Measurements from ENCODE around the gene DCX.
"Not testable (repeated sequence)": the region's sequence is repeated elsewhere in the genome, so short reads cannot be mapped to it uniquely, and the experiment has no call there.

Gene DCX

GRCh38 chrX:111365770-111366325 lies 46.1 kb downstream of the DCX start:
- peak in 1 of 3 experiments; percentile 35 for DNase-seq

- no peak for DNase-seq
Observed at GRCh38 chrX:111363741-111364140, 48.3 kb downstream of the DCX start.

- DNase-seq, result no peak
Observed at GRCh38 chrX:111361751-111362150, 50.2 kb downstream of the DCX start.

GRCh38 chrX:111360839-111361238 lies 51.2 kb downstream of the DCX start:
- peak in 2 of 3 experiments; percentile 22 to 37 for DNase-seq

- no peak for DNase-seq
Observed at GRCh38 chrX:111355523-111356115, 56.4 kb downstream of the DCX start.

- no peak for DNase-seq
Observed at GRCh38 chrX:111354496-111354895, 57.5 kb downstream of the DCX start.

GRCh38 chrX:111353793-111354192 lies 58.2 kb downstream of the DCX start:
- DNase-seq, result no peak

GRCh38 chrX:111352424-111352823 lies 59.6 kb downstream of the DCX start:
- DNase-seq, result peak in 1 of 3 experiments; percentile 18

- no peak for DNase-seq
Observed at GRCh38 chrX:111349934-111350333, 62.1 kb downstream of the DCX start.

- no peak for DNase-seq
Observed at GRCh38 chrX:111349101-111349500, 62.9 kb downstream of the DCX start.

GRCh38 chrX:111348429-111348828 lies 63.6 kb downstream of the DCX start:
- DNase-seq, result peak in 2 of 3 experiments; percentile 18 to 60

GRCh38 chrX:111346150-111346549 lies 65.8 kb downstream of the DCX start:
- not testable (repeated sequence) for DNase-seq

GRCh38 chrX:111340054-111340453 lies 71.9 kb downstream of the DCX start:
- DNase-seq, result no peak

GRCh38 chrX:111339212-111339611 lies 72.8 kb downstream of the DCX start:
- no peak for DNase-seq

GRCh38 chrX:111338095-111338698 lies 73.8 kb downstream of the DCX start:
- DNase-seq, result no peak

- peak in 2 of 3 experiments; percentile 20 to 60 for DNase-seq
Observed at GRCh38 chrX:111337067-111337637, 74.8 kb downstream of the DCX start.

- DNase-seq, result no peak
Observed at GRCh38 chrX:111336141-111336540, 75.9 kb downstream of the DCX start.

GRCh38 chrX:111329370-111329769 lies 82.6 kb downstream of the DCX start:
- no peak for DNase-seq

GRCh38 chrX:111328858-111329257 lies 83.1 kb downstream of the DCX start:
- DNase-seq, result no peak

GRCh38 chrX:111322231-111322855 lies 89.6 kb downstream of the DCX start:
- peak in 1 of 3 experiments; percentile 13 for DNase-seq

GRCh38 chrX:111319451-111319850 lies 92.5 kb downstream of the DCX start:
- DNase-seq, result no peak

GRCh38 chrX:111318901-111319300 lies 93.1 kb downstream of the DCX start:
- DNase-seq, result no peak

- DNase-seq, result no peak
Observed at GRCh38 chrX:111309083-111309482, 102.9 kb downstream of the DCX start.

- DNase-seq, result no peak
Observed at GRCh38 chrX:111308039-111308438, 104.0 kb downstream of the DCX start.

All from NCI-H1417 (cell line).